GM18867 (cell line): ENCODE measurements around the gene SLC24A1.
A peak's percentile ranks its signal among the peaks of the same experiment; 100 is the strongest.
"Not testable (repeated sequence)": the region's sequence is repeated elsewhere in the genome, so short reads cannot be mapped to it uniquely, and the experiment has no call there.

ENCODE experiments used
- ATAC-seq: cut with Tn5 transposase; IDR thresholded peaks from one replicate; pipeline ENCODE4 v1.9.1; 2021; ENCODE audit warnings: mild to moderate bottlenecking, moderate library complexity; ENCODE audit not compliant: unreplicated experiment

SLC24A1 gene

GRCh38 chr15:65615887-65616286 is 5.9 kb upstream of the SLC24A1 start:
- not testable (repeated sequence) for ATAC-seq

- ATAC-seq: no peak
These were observed 3.1 kb upstream of the SLC24A1 start for GRCh38 chr15:65618560-65619109.

GRCh38 chr15:65619626-65620290 is 2.0 kb upstream of the SLC24A1 start:
- no peak for ATAC-seq

GRCh38 chr15:65620833-65621232 is 905 bp upstream of the SLC24A1 start:
- no peak for ATAC-seq

- ATAC-seq: no peak
These were observed 1.4 kb downstream of the SLC24A1 start for GRCh38 chr15:65623103-65623502.

- ATAC-seq: no peak
These were observed 5.1 kb downstream of the SLC24A1 start for GRCh38 chr15:65626856-65627255.

GRCh38 chr15:65629548-65629947 is 7.8 kb downstream of the SLC24A1 start:
- no peak for ATAC-seq

GRCh38 chr15:65630760-65631159 is 9.0 kb downstream of the SLC24A1 start:
- ATAC-seq: peak; percentile 55

GRCh38 chr15:65631503-65631902 is 9.8 kb downstream of the SLC24A1 start:
- peak; percentile 49 for ATAC-seq

GRCh38 chr15:65632780-65633375 is 11.1 kb downstream of the SLC24A1 start:
- ATAC-seq: no peak

- no peak for ATAC-seq
These were observed 12.0 kb downstream of the SLC24A1 start for GRCh38 chr15:65633752-65634151.

- ATAC-seq: no peak
These were observed 12.6 kb downstream of the SLC24A1 start for GRCh38 chr15:65634356-65634755.

GRCh38 chr15:65638109-65638508 is 16.4 kb downstream of the SLC24A1 start:
- ATAC-seq: no peak

- ATAC-seq: no peak
These were observed 16.9 kb downstream of the SLC24A1 start for GRCh38 chr15:65638681-65639089.

GRCh38 chr15:65639509-65639908 is 17.8 kb downstream of the SLC24A1 start:
- ATAC-seq: no peak

- ATAC-seq: no peak
These were observed 20.2 kb downstream of the SLC24A1 start for GRCh38 chr15:65641768-65642475.

- ATAC-seq: no peak
These were observed 20.9 kb downstream of the SLC24A1 start for GRCh38 chr15:65642594-65642993.

- no peak for ATAC-seq
These were observed 22.5 kb downstream of the SLC24A1 start for GRCh38 chr15:65644282-65644681.

GRCh38 chr15:65645392-65645791 is 23.7 kb downstream of the SLC24A1 start:
- no peak for ATAC-seq

- ATAC-seq: no peak
These were observed 24.7 kb downstream of the SLC24A1 start for GRCh38 chr15:65646486-65646885.

- no peak for ATAC-seq
These were observed 28.7 kb downstream of the SLC24A1 start for GRCh38 chr15:65650312-65651041.
